ENCODE data around the gene ZNF488.

- TF ChIP-seq, protein P1, sequence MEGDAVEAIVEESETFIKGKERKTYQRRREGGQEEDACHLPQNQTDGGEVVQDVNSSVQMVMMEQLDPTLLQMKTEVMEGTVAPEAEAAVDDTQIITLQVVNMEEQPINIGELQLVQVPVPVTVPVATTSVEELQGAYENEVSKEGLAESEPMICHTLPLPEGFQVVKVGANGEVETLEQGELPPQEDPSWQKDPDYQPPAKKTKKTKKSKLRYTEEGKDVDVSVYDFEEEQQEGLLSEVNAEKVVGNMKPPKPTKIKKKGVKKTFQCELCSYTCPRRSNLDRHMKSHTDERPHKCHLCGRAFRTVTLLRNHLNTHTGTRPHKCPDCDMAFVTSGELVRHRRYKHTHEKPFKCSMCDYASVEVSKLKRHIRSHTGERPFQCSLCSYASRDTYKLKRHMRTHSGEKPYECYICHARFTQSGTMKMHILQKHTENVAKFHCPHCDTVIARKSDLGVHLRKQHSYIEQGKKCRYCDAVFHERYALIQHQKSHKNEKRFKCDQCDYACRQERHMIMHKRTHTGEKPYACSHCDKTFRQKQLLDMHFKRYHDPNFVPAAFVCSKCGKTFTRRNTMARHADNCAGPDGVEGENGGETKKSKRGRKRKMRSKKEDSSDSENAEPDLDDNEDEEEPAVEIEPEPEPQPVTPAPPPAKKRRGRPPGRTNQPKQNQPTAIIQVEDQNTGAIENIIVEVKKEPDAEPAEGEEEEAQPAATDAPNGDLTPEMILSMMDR (IDR thresholded peaks at IDR 0.05) = no peak
- TF ChIP-seq REST (IDR thresholded peaks at IDR 0.05; ENCODE audit: insufficient read depth in 1 of 2, low read depth in 2 of 2, low read length in 1 of 2) = no peak
- no peak for TF ChIP-seq POLR2AphosphoS5 (IDR thresholded peaks at IDR 0.05; ENCODE audit: low read depth, low read length)
Measured at GRCh38 chr10:47389619-47390018, 5.5 kb upstream of the ZNF488 start.
